Measurements from ENCODE around the gene LILRA5.

The LILRA5 gene

GRCh38 chr19:54294539-54294938 is 18.4 kb downstream of the LILRA5 start:
- no peak for TF ChIP-seq GATA3 (IDR thresholded peaks at IDR 0.05; ENCODE audit: low read depth, low read length)
- no peak for TF ChIP-seq GATA2 (IDR thresholded peaks at IDR 0.05; ENCODE audit: low read depth, low read length)

- TF ChIP-seq GATA3 (IDR thresholded peaks at IDR 0.05; ENCODE audit: low read depth, low read length) (no peak), GATA2 (IDR thresholded peaks at IDR 0.05; ENCODE audit: low read depth, low read length) (no peak)
Observed at GRCh38 chr19:54287456-54287855, 25.5 kb downstream of the LILRA5 start.

DNA sequence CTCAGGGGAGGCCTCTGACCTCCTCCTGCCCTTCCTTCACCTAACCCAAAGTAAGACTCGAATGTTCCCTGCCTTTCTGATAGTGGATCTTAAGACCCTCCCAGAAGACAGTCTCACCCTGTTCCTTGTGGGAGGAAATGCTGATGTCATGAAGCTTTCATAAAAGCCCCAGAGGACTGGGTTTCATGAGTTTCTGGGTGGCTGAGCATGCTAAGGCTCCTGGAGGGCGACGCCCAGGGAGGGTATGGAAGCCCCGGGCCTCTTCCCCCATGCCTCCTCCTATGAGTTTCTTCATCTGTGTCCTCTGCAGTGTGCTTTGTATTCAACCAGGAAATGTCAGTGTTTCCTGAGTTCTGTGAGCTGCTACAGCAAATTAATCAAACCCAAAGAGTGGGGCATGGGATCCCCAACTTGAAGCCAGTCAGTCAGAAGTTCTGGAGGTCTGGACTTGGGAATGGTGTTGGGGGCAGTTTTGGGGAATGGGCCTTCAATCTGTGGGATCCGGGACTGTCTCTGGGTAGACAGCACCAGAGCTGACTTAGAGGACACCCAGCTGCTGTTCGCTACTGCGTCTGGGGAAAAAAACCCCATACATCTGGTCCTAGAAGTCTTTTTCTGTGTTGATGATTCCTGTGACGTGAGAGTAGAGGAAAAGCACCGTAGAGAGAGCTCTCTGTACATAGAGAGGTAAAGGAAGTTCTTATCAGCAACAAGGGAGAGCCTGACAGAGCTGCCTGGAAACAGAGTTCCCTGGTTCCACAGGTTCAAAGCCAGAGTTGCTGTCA is 30.1 kb downstream of the LILRA5 start:
- TF ChIP-seq GATA2 (IDR thresholded peaks at IDR 0.05; ENCODE audit: low read depth, low read length): no peak
- no peak for TF ChIP-seq GATA3 (IDR thresholded peaks at IDR 0.05; ENCODE audit: low read depth, low read length)

GRCh38 chr19:54281007-54281728 is 31.8 kb downstream of the LILRA5 start, which contains the start of gene LILRB2:
LILRB2 (minus strand) TSS chr19:54281110; CDS start chr19:54280496, 614 bp downstream.
- no peak for TF ChIP-seq GATA2 (IDR thresholded peaks at IDR 0.05; ENCODE audit: low read depth, low read length)
- no peak for TF ChIP-seq GATA3 (IDR thresholded peaks at IDR 0.05; ENCODE audit: low read depth, low read length)

GRCh38 chr19:54279406-54279962 is 33.5 kb downstream of the LILRA5 start:
- no peak for TF ChIP-seq GATA2 (IDR thresholded peaks at IDR 0.05; ENCODE audit: low read depth, low read length)

- no peak for TF ChIP-seq GATA2 (IDR thresholded peaks at IDR 0.05; ENCODE audit: low read depth, low read length)
- no peak for TF ChIP-seq GATA3 (IDR thresholded peaks at IDR 0.05; ENCODE audit: low read depth, low read length)
Observed at GRCh38 chr19:54275951-54276350, 37.0 kb downstream of the LILRA5 start.

DNA sequence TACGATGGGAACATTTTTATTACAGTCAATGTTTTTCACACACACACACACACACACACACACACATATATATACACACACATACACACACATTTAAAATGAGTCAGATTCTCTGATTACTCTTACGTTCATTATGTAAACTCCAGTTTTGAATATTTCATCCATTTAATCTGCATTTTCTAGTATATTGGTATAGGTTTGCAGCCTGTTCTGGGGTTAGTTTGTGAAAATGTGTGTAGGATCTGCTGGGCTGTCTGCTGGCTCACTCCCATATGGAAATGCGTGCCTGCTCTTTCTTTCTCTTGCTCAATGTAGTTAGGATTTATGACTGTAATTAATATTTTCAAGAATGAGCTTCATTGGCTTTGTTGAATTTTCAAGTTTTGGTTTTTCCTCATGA is 39.1 kb downstream of the LILRA5 start:
- TF ChIP-seq GATA3 (IDR thresholded peaks at IDR 0.05; ENCODE audit: low read depth, low read length) (no peak), GATA2 (IDR thresholded peaks at IDR 0.05; ENCODE audit: low read depth, low read length) (no peak)

GRCh38 chr19:54271106-54271505 is 41.9 kb downstream of the LILRA5 start:
- TF ChIP-seq GATA2 (IDR thresholded peaks at IDR 0.05; ENCODE audit: low read depth, low read length) (no peak), GATA3 (IDR thresholded peaks at IDR 0.05; ENCODE audit: low read depth, low read length) (no peak)

GRCh38 chr19:54268936-54269335 is 44.0 kb downstream of the LILRA5 start:
- TF ChIP-seq GATA2 (IDR thresholded peaks at IDR 0.05; ENCODE audit: low read depth, low read length): no peak
- no peak for TF ChIP-seq GATA3 (IDR thresholded peaks at IDR 0.05; ENCODE audit: low read depth, low read length)

DNA sequence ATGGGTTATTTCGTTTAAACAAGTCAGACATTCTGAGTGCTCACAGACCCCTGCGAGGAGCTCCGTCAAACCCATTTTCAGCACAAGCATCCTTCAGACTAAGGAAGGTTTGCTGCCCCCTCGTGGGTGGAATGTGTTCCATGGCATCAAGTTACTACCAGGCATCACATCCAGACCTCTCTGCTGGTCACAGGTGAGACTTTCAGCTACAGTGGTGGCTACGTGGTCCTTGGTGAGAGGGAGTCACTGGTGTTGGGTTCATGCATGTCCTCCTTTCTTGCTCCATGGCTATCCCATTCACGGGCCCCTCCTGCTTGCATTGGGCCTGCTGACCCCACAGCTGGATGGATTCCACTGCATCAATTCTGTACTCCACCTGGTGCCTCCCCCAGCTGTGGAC is 46.8 kb downstream of the LILRA5 start:
- TF ChIP-seq GATA3 (IDR thresholded peaks at IDR 0.05; ENCODE audit: low read depth, low read length): no peak
- no peak for TF ChIP-seq GATA2 (IDR thresholded peaks at IDR 0.05; ENCODE audit: low read depth, low read length)

DNA sequence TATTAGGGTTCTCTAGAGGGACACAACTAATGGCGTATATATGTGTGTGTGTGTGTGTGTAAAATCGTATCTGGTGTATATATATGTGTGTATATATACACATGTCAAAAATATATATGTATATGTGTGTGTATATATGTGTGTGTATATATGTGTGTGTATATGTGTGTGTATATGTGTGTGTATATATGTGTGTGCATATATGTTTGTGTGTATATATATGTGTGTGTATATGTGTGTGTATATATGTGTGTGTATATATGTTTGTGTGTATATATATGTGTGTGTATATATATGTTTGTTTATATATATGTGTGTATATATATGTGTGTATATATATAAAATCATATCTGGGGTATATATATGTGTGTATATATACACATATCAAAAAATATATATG is 50.5 kb downstream of the LILRA5 start:
- TF ChIP-seq GATA2 (IDR thresholded peaks at IDR 0.05; ENCODE audit: low read depth, low read length) (no peak), GATA3 (IDR thresholded peaks at IDR 0.05; ENCODE audit: low read depth, low read length) (no peak)

DNA sequence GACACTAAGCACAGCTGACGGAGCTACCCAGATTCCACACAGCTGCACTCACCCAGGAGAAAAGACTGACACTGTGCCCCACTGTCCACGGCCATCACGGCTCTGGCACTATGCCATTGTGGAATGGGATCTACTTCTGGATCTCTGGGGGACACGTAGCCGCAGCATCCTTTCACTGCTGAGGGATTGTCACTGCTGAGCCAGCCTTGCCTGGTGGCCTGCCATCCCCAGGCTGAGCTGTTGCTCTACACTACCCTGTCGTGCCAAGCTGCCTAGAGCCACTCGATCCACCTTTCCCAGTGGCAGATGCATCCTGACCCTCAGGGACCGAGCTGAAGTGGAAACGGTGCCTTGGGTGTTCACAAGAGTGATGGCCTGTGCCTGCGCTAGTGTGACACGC is 50.9 kb downstream of the LILRA5 start:
- no peak for TF ChIP-seq GATA2 (IDR thresholded peaks at IDR 0.05; ENCODE audit: low read depth, low read length)
- no peak for TF ChIP-seq GATA3 (IDR thresholded peaks at IDR 0.05; ENCODE audit: low read depth, low read length)

- TF ChIP-seq GATA2 (IDR thresholded peaks at IDR 0.05; ENCODE audit: low read depth, low read length) (no peak), GATA3 (IDR thresholded peaks at IDR 0.05; ENCODE audit: low read depth, low read length) (no peak)
Observed at GRCh38 chr19:54257116-54257480, 55.9 kb downstream of the LILRA5 start, which contains the start of gene LILRB5. LILRB5 (minus strand) TSS chr19:54257273; CDS start chr19:54257193, 80 bp downstream.
